ENCODE measurements around the gene RIOX2.

The RIOX2 gene

GRCh38 chr3:97901313-97902248 lies 70.7 kb downstream of the RIOX2 start:
- no peaks in the 10 kb centered on the region for H3K36me3 ChIP-seq (ENCODE audit: control insufficient read depth, insufficient read depth, low read length)
- no peak for DNase-seq
- no peak overlapping the region for H3K27ac ChIP-seq (ENCODE audit: insufficient read depth, low read length, poor library complexity, severe bottlenecking)
- H3K4me1 ChIP-seq (ENCODE audit: control insufficient read depth, insufficient read depth, low read length, poor library complexity, severe bottlenecking), result no peaks in the 10 kb centered on the region
- H3K27me3 ChIP-seq (replicated peaks; ENCODE audit: control insufficient read depth, insufficient read depth, low read length, poor library complexity, severe bottlenecking), result no peaks in the 10 kb centered on the region
- H3K4me3 ChIP-seq (ENCODE audit: insufficient read depth, low read depth, low read length, poor library complexity, severe bottlenecking), result no peak overlapping the region
- no peaks in the 10 kb centered on the region for H3K9me3 ChIP-seq (ENCODE audit: control insufficient read depth, low read length)

DNA sequence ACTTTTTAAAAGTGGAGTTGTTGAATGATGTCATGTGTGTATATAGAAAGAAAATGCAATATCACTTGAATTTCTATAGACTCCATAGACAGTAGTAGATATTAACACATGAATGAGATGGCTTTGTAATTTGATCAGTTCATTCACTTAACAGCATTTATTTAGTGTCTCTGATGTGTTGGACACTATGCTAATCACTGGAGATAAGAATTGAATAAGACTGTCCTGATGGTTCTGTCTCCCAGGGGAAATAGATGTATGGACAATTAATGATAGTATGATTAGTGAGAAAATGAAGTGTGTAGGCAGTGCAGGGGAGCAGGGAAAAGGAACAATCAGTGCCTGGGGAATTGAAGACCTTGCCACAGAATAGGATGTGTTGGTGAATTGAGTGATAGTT lies 72.9 kb downstream of the RIOX2 start:
- Histone ChIP-seq H3K9me3 (ENCODE audit: control insufficient read depth, low read length) (no peaks in the 10 kb centered on the region), H3K36me3 (ENCODE audit: control insufficient read depth, insufficient read depth, low read length) (no peaks in the 10 kb centered on the region), H3K27ac (ENCODE audit: insufficient read depth, low read length, poor library complexity, severe bottlenecking) (no peak overlapping the region), H3K4me3 (ENCODE audit: insufficient read depth, low read depth, low read length, poor library complexity, severe bottlenecking) (no peak overlapping the region), H3K27me3 (replicated peaks; ENCODE audit: control insufficient read depth, insufficient read depth, low read length, poor library complexity, severe bottlenecking) (no peaks in the 10 kb centered on the region), H3K4me1 (ENCODE audit: control insufficient read depth, insufficient read depth, low read length, poor library complexity, severe bottlenecking) (no peaks in the 10 kb centered on the region)
- DNase-seq, result no peak

DNA sequence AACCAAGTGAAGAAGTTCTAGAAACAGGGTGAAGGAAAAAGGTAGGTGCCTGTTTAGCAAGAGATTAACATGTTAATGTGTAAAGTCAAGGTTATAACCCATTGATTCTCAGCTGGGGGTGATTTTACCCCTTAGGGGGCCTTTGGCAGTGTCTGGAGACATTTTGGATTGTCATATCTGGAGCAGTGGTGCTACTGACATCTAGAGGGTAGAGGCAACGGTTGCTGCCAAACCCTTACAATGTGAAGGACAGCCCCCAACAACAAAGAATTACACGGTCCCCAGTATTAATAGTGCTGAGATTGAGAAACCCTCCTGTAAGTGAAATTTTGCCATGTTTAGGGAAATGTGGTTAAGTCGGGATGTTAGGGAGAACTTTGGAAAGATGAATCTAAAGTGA lies 75.7 kb downstream of the RIOX2 start:
- Histone ChIP-seq H3K4me3 (ENCODE audit: insufficient read depth, low read depth, low read length, poor library complexity, severe bottlenecking) (no peak overlapping the region), H3K36me3 (ENCODE audit: control insufficient read depth, insufficient read depth, low read length) (no peaks in the 10 kb centered on the region)

GRCh38 chr3:97896129-97896528 lies 76.1 kb downstream of the RIOX2 start:
- Histone ChIP-seq H3K27ac (ENCODE audit: insufficient read depth, low read length, poor library complexity, severe bottlenecking) (no peak overlapping the region), H3K4me1 (ENCODE audit: control insufficient read depth, insufficient read depth, low read length, poor library complexity, severe bottlenecking) (no peaks in the 10 kb centered on the region), H3K4me3 (ENCODE audit: insufficient read depth, low read depth, low read length, poor library complexity, severe bottlenecking) (no peak overlapping the region), H3K27me3 (replicated peaks; ENCODE audit: control insufficient read depth, insufficient read depth, low read length, poor library complexity, severe bottlenecking) (no peaks in the 10 kb centered on the region), H3K9me3 (ENCODE audit: control insufficient read depth, low read length) (no peaks in the 10 kb centered on the region), H3K36me3 (ENCODE audit: control insufficient read depth, insufficient read depth, low read length) (no peaks in the 10 kb centered on the region)
- DNase-seq, result no peak

More for the DNA sequence above, 75.7 kb downstream of the RIOX2 start:
- no peak for DNase-seq
- H3K27me3 ChIP-seq (replicated peaks; ENCODE audit: control insufficient read depth, insufficient read depth, low read length, poor library complexity, severe bottlenecking), result no peaks in the 10 kb centered on the region
- no peak overlapping the region for H3K27ac ChIP-seq (ENCODE audit: insufficient read depth, low read length, poor library complexity, severe bottlenecking)
- H3K9me3 ChIP-seq (ENCODE audit: control insufficient read depth, low read length), result no peaks in the 10 kb centered on the region
- no peaks in the 10 kb centered on the region for H3K4me1 ChIP-seq (ENCODE audit: control insufficient read depth, insufficient read depth, low read length, poor library complexity, severe bottlenecking)

- no peaks in the 10 kb centered on the region for H3K36me3 ChIP-seq (ENCODE audit: control insufficient read depth, insufficient read depth, low read length)
- DNase-seq, result no peak
- no peaks in the 10 kb centered on the region for H3K27me3 ChIP-seq (replicated peaks; ENCODE audit: control insufficient read depth, insufficient read depth, low read length, poor library complexity, severe bottlenecking)
- H3K27ac ChIP-seq (ENCODE audit: insufficient read depth, low read length, poor library complexity, severe bottlenecking), result no peak overlapping the region
- H3K4me3 ChIP-seq (ENCODE audit: insufficient read depth, low read depth, low read length, poor library complexity, severe bottlenecking), result no peak overlapping the region
- no peaks in the 10 kb centered on the region for H3K9me3 ChIP-seq (ENCODE audit: control insufficient read depth, low read length)
- H3K4me1 ChIP-seq (ENCODE audit: control insufficient read depth, insufficient read depth, low read length, poor library complexity, severe bottlenecking), result no peaks in the 10 kb centered on the region
Observed at GRCh38 chr3:97895216-97895615, 77.0 kb downstream of the RIOX2 start.

- H3K27me3 ChIP-seq (replicated peaks; ENCODE audit: control insufficient read depth, insufficient read depth, low read length, poor library complexity, severe bottlenecking), result no peaks in the 10 kb centered on the region
- H3K9me3 ChIP-seq (ENCODE audit: control insufficient read depth, low read length), result no peaks in the 10 kb centered on the region
- peaks cover 2% of the 10 kb centered on the region for H3K36me3 ChIP-seq (ENCODE audit: control insufficient read depth, insufficient read depth, low read length)
- no peak overlapping the region for H3K4me3 ChIP-seq (ENCODE audit: insufficient read depth, low read depth, low read length, poor library complexity, severe bottlenecking)
- no peaks in the 10 kb centered on the region for H3K4me1 ChIP-seq (ENCODE audit: control insufficient read depth, insufficient read depth, low read length, poor library complexity, severe bottlenecking)
- DNase-seq, result no peak
- H3K27ac ChIP-seq (ENCODE audit: insufficient read depth, low read length, poor library complexity, severe bottlenecking), result no peak overlapping the region
Observed at GRCh38 chr3:97892852-97893251, 79.4 kb downstream of the RIOX2 start.
